MM.1S (cell line): ENCODE results near the gene KIRREL1.
A peak's percentile ranks its signal among the peaks of the same experiment; 100 is the strongest.

Experiments used
- EZH2 ChIP-seq: fragments of 300-600 bp; sonication (generic); optimal IDR thresholded peaks from 2 replicates; pipeline ENCODE3; 2017; ENCODE audit warnings: low read depth, mild to moderate bottlenecking, antibody characterized with exemption, low read length, mixed read lengths
- EZH2phosphoT487 ChIP-seq: fragments of 300-600 bp; sonication (generic); IDR thresholded peaks from 2 replicates; pipeline ENCODE4 v1.6.1; 2018; ENCODE audit warnings: antibody characterized with exemption, low read length
- TF ChIP-seq, protein P1 (sequence below): fragments of 300-600 bp; sonication (generic); IDR thresholded peaks from 2 replicates; pipeline ENCODE4 v1.5.1; 2016; ENCODE audit warnings: antibody characterized with exemption, low read length, mixed read lengths

DNA sequence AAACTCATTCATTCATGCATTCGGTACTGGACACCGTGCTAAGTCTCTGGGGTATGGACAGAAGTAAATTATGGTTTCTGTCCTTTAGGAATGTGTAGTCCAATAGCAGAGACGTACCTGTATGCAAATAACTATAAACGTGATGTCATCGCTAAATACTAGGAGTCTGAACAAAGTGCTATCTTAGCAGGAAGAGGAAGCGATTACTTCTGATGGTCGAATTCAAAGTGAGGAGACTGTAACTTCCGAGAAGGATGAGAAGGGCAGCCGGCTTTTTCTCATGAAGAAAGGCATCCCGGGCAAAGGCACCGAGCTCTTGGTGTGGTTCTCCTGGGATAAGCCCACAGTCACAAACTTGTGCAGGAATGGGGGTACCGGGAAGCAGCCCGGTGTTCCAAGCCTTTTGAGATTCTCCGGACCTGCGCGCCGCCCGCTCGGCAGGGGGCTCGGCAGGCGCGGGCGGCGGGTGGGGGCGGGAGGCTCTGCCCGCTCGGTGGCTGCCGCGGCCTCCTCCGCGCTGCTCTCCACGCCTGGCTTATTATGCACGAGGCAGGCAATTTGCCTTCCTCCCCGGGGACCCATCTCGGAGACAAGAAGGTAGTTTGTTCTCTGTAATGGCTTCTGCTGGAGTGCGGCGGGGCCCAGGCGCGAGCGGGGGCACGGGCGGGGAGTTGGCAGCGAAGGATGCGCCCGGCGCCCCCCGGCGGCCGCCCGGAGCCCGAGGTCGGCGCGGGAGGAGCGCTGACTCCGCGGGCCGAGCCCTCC is 119.7 kb downstream of the KIRREL1 start:
- TF ChIP-seq, protein P1, sequence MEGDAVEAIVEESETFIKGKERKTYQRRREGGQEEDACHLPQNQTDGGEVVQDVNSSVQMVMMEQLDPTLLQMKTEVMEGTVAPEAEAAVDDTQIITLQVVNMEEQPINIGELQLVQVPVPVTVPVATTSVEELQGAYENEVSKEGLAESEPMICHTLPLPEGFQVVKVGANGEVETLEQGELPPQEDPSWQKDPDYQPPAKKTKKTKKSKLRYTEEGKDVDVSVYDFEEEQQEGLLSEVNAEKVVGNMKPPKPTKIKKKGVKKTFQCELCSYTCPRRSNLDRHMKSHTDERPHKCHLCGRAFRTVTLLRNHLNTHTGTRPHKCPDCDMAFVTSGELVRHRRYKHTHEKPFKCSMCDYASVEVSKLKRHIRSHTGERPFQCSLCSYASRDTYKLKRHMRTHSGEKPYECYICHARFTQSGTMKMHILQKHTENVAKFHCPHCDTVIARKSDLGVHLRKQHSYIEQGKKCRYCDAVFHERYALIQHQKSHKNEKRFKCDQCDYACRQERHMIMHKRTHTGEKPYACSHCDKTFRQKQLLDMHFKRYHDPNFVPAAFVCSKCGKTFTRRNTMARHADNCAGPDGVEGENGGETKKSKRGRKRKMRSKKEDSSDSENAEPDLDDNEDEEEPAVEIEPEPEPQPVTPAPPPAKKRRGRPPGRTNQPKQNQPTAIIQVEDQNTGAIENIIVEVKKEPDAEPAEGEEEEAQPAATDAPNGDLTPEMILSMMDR: peak; percentile 62
- no peak for TF ChIP-seq EZH2phosphoT487
- no peak for TF ChIP-seq EZH2
